ENCODE measurements around the gene SPEM3. TPM values are rescaled to one million over a fixed set of nuclear protein-coding genes. Genes with fewer than 3 reads are reported as not detected.

SPEM3 gene
- total and polyA plus RNA-seq, 2 experiments from 2014 or later: not detected

DNA sequence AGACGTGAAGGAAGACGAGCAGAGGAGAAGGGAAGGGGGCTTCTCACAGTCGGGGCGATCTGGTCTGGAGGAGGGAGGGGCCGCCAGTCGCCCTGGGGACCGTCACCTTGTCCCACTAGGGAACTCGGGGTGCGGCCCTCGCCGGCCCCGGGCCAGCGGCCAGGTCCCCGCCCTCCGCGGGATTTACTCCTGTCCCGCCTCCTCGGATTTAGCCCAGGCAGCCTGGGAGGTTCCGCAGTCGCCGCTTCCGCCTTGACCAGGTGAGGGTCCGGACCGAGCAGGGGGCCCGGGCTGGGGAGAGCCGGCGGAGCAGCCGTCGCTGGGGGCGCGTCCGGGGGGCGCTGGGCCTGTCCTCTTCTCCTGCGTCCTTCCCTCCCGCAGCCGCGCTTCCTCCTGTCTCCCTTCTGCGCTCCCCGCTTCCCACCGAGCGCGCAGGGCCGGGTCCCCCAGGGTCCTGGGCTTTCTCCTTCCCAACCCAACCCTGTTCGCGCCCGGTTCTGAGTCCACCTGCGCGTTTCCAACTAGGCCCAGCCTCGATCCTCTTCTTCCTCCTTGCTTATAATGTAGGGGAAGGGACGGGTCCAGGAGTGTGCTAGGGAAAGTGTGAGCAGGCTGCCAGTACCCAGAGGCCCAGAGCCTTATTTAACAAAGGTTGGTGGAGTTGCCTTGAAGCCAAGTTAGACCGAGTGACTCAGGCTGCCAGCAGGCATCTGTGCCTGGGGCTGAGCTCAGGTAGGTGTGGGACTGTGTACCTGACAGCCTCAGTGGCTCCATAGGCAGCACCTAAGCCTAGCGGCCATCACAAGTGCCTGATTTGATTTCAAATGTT is 47.6 kb upstream of the SPEM3 start, which contains the start of gene TNK1:
Gene TNK1, plus strand, starts transcription at position 235 of the 829 bp plus-strand sequence. CDS start 1,838 bp downstream, outside the sequence.
- Histone ChIP-seq H3K79me2 (peaks cover 9% of the 10 kb centered on the region), H2AFZ (peak within 1 kb of the TSS; percentile 85), H4K20me1 (ENCODE audit: insufficient read depth, poor library complexity, severe bottlenecking) (no peaks in the 10 kb centered on the region), H3K27ac (peak within 1 kb of the TSS; percentile 57), H3K4me3 (peak within 1 kb of the TSS; percentile 51), H3K36me3 (replicated peaks; ENCODE audit: insufficient read depth, low read depth) (no peaks in the 10 kb centered on the region), H3K9me3 (ENCODE audit: low read depth) (no peaks in the 10 kb centered on the region), H3K4me1 (ENCODE audit: insufficient read depth) (peaks cover 11% of the 10 kb centered on the region), H3K27me3 (no peaks in the 10 kb centered on the region), H3K9me2 (replicated peaks; ENCODE audit: insufficient read depth) (no peaks in the 10 kb centered on the region), H3K4me2 (peak within 1 kb of the TSS; percentile 99)
- peak; percentile 74 for DNase-seq (ENCODE audit: low spot score)
- TF ChIP-seq, protein P1, sequence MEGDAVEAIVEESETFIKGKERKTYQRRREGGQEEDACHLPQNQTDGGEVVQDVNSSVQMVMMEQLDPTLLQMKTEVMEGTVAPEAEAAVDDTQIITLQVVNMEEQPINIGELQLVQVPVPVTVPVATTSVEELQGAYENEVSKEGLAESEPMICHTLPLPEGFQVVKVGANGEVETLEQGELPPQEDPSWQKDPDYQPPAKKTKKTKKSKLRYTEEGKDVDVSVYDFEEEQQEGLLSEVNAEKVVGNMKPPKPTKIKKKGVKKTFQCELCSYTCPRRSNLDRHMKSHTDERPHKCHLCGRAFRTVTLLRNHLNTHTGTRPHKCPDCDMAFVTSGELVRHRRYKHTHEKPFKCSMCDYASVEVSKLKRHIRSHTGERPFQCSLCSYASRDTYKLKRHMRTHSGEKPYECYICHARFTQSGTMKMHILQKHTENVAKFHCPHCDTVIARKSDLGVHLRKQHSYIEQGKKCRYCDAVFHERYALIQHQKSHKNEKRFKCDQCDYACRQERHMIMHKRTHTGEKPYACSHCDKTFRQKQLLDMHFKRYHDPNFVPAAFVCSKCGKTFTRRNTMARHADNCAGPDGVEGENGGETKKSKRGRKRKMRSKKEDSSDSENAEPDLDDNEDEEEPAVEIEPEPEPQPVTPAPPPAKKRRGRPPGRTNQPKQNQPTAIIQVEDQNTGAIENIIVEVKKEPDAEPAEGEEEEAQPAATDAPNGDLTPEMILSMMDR (IDR thresholded peaks at IDR 0.05; ENCODE audit: poor library complexity): no peak
- TF ChIP-seq EZH2 (IDR thresholded peaks at IDR 0.05; ENCODE audit: borderline replicate concordance): no peak
- 5% methylated on average over 31 of the region's 52 CpGs for WGBS (ENCODE audit: low lambda C conversion rate, missing lambda C conversion rate)

DNA sequence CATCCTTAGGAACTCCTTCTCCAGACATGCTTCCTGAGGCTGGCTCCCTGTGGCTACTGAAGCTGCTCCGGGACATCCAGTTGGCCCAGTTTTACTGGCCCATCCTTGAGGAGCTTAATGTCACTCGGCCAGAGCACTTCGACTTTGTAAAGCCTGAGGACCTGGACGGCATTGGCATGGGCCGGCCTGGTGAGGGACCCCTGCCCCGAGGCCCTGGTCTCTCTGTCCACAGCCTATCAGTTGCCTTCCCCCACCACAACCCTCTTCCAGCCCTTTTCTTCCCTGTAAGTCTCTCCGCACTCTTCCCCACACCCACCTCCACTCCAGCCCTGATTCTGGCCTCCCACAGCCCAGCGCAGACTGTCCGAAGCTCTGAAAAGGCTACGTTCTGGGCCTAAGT is 45.8 kb upstream of the SPEM3 start:
- H3K9me2 ChIP-seq (replicated peaks; ENCODE audit: insufficient read depth): no peaks in the 10 kb centered on the region
- H3K4me1 ChIP-seq (ENCODE audit: insufficient read depth): peaks cover 11% of the 10 kb centered on the region
- WGBS (ENCODE audit: low lambda C conversion rate, missing lambda C conversion rate): 95% methylated on average over 10 of the region's 10 CpGs
- no peaks in the 10 kb centered on the region for H4K20me1 ChIP-seq (ENCODE audit: insufficient read depth, poor library complexity, severe bottlenecking)
- DNase-seq (ENCODE audit: low spot score): no peak
- TF ChIP-seq, protein P1 (IDR thresholded peaks at IDR 0.05; ENCODE audit: poor library complexity): no peak
- TF ChIP-seq EZH2phosphoT487 (IDR thresholded peaks at IDR 0.05; ENCODE audit: low read depth, severe bottlenecking, unreplicated experiment) (no peak), EZH2 (IDR thresholded peaks at IDR 0.05; ENCODE audit: borderline replicate concordance) (no peak)
- no peak overlapping the region for H3K4me2 ChIP-seq
- no peak overlapping the region for H3K4me3 ChIP-seq
- no peak overlapping the region for H3K27ac ChIP-seq
- H3K36me3 ChIP-seq (replicated peaks; ENCODE audit: insufficient read depth, low read depth): no peaks in the 10 kb centered on the region
- H2AFZ ChIP-seq: no peak overlapping the region
- peaks cover 9% of the 10 kb centered on the region for H3K79me2 ChIP-seq
- no peaks in the 10 kb centered on the region for H3K27me3 ChIP-seq
- H3K9me3 ChIP-seq (ENCODE audit: low read depth): no peaks in the 10 kb centered on the region

DNA sequence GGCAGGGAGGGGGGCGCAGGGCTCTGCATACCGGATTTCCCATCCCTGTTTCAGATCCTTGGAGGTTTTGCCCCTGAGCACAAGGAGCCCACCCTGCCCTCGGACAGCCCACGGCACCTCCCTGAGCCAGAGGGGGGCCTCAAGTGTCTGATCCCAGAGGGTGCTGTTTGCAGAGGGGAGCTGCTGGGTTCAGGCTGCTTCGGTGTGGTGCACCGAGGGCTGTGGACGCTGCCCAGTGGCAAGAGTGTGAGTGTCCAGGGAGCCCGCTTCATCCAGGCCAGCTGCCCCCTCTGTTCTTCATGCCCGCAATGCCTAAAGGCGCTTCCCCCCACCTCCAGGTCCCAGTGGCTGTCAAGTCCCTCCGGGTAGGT is 45.3 kb upstream of the SPEM3 start:
- Histone ChIP-seq H3K27me3 (no peaks in the 10 kb centered on the region), H3K4me2 (peak overlapping the region; percentile 78)
- WGBS (ENCODE audit: low lambda C conversion rate, missing lambda C conversion rate): 93% methylated on average over 11 of the region's 11 CpGs

More for the DNA sequence above, 45.3 kb upstream of the SPEM3 start:
- H3K36me3 ChIP-seq (replicated peaks; ENCODE audit: insufficient read depth, low read depth): no peaks in the 10 kb centered on the region
- H3K4me1 ChIP-seq (ENCODE audit: insufficient read depth): peaks cover 11% of the 10 kb centered on the region
- no peaks in the 10 kb centered on the region for H3K9me3 ChIP-seq (ENCODE audit: low read depth)
- no peak overlapping the region for H3K4me3 ChIP-seq
- H3K9me2 ChIP-seq (replicated peaks; ENCODE audit: insufficient read depth): no peaks in the 10 kb centered on the region
- no peaks in the 10 kb centered on the region for H4K20me1 ChIP-seq (ENCODE audit: insufficient read depth, poor library complexity, severe bottlenecking)
- no peak for DNase-seq (ENCODE audit: low spot score)
- H3K27ac ChIP-seq: no peak overlapping the region
- H2AFZ ChIP-seq: no peak overlapping the region
- TF ChIP-seq, protein P1 (IDR thresholded peaks at IDR 0.05; ENCODE audit: poor library complexity): no peak
- TF ChIP-seq EZH2 (IDR thresholded peaks at IDR 0.05; ENCODE audit: borderline replicate concordance): no peak
- no peak for TF ChIP-seq EZH2phosphoT487 (IDR thresholded peaks at IDR 0.05; ENCODE audit: low read depth, severe bottlenecking, unreplicated experiment)
- peaks cover 9% of the 10 kb centered on the region for H3K79me2 ChIP-seq
